ENCODE data around the gene ADIG.

- no peak for TF ChIP-seq CTCF (IDR thresholded peaks at IDR 0.05)
- TF ChIP-seq POLR2A (IDR thresholded peaks at IDR 0.05), result no peak
These were observed 29.5 kb downstream of the ADIG start for GRCh38 chr20:38610521-38610920.
